K562 treated with DMSO at 1 percent for 48 hours (cell line): ENCODE results near the gene P2RY6. TPM values are rescaled to one million over a fixed set of nuclear protein-coding genes. Genes with fewer than 3 reads are reported as not detected.

Experiments
- total RNA-seq: library from RNA; unstranded; fragments of 300-600 nt; gene quantifications from 2 replicates; pipeline ENCODE4 v1.2.3, GENCODE V29; 2022; ENCODE audit warnings: low replicate concordance; ENCODE audit errors: extremely low read depth

P2RY6 gene, protein sequence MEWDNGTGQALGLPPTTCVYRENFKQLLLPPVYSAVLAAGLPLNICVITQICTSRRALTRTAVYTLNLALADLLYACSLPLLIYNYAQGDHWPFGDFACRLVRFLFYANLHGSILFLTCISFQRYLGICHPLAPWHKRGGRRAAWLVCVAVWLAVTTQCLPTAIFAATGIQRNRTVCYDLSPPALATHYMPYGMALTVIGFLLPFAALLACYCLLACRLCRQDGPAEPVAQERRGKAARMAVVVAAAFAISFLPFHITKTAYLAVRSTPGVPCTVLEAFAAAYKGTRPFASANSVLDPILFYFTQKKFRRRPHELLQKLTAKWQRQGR
- total RNA-seq, result not detected in 2 replicates

DNA sequence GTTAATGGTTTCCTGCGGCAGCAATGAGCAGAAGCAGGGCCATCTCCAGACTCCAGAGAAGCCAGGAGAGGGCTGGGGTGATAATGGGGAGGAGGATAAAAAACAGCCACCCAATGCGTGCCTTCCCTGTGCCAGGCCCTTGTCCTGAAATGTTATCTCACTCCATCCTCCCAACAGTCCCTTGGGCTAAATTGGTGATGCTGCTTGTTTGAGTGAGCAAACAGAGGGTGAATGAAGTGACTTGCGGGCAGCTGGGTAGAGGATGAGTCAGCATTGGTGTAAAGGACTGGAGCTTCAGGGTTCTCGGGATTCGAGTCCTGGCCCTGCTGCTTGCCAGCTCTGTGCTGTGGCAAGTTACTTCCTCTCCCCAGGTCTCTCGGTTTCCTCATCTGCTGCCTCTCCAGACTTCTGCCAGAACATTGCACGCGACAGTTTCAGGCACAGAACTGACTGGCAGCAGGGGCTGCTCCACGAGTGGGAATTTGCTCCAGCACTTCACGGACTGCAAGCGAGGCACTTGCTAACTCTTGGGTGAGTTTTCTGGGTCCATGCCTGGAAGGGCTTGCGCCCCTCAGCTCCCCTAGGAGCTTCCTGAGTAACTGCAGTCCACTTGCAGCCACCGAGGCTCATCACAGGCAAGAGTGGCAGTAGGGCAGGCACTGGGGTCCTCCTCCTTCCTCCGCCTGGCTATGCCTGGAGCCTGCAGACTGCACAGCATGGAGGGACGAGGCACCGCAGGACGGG, at the start of gene P2RY6:
P2RY6 (plus strand) TSS at position 403 of the 744 bp plus-strand sequence. CDS start 24,181 bp downstream, outside the sequence.

DNA sequence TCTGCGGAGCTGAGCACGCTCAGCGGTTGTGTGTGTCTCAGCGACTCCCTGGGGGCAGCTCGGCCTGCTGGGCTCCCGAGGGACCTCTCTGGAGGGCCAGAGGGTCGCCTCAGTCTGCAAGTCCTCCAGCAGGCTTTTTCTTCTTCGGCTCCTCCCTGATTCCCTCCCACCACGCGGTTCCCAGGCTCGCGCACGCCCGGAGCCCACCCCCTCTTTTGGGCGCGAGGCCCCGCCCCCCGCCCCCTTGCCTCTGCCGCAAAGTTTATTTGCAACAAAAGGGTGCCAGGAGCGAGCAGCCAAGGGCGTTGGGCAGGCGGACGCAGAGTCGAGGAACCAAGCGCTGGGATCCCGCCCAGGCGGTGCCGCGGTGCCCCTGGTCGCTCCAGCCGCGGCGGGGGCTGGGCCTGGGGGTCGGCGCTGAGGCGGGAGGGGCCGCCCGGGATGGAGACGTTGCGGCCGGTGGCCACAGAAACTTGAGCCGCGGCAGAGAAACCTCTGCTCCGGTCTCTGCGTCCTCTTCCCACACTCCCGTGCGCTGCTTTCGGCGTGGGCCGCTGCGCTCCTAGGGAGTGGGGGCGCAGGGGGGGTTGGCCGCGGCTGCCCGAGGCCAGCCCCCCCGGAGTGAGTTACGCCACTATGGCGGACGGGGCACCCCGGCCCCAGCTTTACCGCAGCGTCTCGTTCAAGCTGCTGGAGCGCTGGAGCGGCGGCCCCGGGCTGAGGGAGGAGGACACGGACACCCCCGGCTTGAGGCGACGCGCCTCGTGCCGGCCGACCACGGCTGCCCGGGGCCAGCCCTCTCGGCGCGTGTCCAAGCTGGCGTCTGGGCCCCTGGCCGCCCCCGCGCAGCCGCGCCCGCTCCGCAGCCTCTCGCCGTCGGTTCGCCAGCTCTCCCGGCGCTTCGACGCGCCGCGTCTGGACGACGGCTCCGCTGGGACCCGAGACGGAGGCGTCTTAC, 36.1 kb downstream of the P2RY6 start, which contains the start of gene ARHGEF17:
ARHGEF17 (plus strand) TSS at position 274 of the 958 bp plus-strand sequence; CDS start at position 637, 363 bp downstream.

Other genes with a start within 250 kb of the P2RY6 start
- not detected in 2 replicates for gene FCHSD2, start 130.0 kb upstream of the P2RY6 start, total RNA-seq
- gene P2RY2, start 54.1 kb upstream of the P2RY6 start, total RNA-seq, result not detected in 2 replicates
- gene ARHGEF17, start 35.9 kb downstream of the P2RY6 start, total RNA-seq, result not detected in 2 replicates
- gene RELT, start 104.1 kb downstream of the P2RY6 start, total RNA-seq, result not detected in 2 replicates